NCI-H1105 treated with DMSO at 0.1 percent for 48 hours (cell line): ENCODE data around the gene SLC39A7.

Experiments used
- DNase-seq: peaks from one replicate; lab custom pipeline; 2025; lab: John Stamatoyannopoulos, UW

SLC39A7 gene

DNA sequence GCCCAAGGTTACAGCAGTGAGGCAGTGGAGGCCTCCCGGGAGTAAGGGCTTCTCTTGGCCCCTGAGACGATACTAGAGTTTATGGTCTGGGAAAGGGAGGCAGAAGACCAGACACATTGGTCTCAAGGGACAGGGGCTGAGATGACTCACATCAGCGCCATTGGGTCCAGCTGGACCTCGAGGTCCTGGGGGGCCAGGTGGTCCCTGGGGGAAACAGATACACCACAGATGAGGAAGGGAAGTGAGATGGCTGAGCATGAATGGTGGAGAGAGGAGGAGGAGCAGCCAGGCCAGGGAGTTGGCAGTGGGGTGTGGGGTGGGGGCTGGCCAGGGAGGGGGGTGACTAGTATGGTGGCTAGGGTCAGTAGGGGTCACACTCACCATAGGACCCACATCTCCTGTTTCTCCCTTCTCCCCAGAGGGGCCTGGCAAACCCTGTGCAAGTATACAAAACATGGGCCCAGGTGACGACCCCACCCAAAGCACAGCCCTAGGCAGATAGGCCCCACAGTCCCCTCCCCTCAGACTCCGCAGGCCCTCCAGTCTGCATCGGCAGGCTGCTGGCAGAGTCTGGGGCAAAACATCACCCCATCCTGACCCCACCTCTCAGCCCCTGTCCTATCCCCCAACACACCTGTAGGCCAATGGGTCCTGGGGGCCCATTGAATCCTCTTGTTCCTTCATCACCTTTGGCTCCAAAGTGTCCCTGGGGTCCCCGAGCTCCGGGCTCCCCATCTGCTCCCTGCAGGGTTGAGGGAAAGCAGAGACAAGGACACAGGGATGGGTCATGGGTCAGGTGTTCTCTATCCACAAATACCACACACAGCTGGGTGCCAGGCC lies 30.3 kb upstream of the SLC39A7 start:
- DNase-seq, result no peak

DNA sequence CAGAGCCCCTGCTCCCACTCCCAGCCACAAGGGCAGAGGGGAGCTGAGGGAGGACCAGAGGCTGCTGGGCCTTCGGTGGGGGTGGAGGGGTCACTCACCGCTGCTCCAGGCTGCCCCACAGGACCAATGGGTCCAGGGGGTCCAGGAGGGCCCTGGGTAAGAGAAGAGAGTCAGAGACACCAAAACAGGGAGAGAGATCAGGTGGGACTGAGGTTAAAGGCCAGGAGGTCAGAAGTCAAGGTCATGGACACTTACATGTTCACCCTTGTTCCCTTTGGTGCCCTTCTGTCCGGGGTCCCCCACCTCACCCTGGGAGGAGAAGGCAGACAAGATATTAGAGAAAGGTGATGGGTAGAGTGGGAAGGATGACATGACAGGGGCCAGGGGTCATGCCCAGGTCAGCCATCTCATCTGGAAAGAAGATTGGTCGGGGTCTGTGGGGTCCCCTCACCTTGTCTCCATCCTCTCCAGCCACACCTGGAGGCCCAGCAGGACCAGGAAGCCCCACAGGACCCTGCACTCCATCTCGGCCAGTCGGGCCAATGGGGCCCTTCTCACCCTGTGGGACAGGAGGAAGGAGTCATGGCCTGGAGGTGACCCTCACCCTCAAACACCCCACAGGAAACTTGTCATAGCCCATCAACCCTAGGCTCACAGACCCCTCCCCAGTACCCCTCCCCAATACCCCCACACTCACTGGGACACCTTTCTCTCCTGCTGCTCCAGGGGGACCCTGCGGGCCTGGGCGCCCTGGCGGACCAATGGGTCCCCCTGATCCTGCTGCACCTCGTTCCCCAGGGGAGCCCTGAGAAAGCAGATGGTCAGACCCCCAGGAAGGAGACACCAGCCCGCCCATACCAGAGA lies 29.4 kb upstream of the SLC39A7 start:
- DNase-seq, result no peak

DNA sequence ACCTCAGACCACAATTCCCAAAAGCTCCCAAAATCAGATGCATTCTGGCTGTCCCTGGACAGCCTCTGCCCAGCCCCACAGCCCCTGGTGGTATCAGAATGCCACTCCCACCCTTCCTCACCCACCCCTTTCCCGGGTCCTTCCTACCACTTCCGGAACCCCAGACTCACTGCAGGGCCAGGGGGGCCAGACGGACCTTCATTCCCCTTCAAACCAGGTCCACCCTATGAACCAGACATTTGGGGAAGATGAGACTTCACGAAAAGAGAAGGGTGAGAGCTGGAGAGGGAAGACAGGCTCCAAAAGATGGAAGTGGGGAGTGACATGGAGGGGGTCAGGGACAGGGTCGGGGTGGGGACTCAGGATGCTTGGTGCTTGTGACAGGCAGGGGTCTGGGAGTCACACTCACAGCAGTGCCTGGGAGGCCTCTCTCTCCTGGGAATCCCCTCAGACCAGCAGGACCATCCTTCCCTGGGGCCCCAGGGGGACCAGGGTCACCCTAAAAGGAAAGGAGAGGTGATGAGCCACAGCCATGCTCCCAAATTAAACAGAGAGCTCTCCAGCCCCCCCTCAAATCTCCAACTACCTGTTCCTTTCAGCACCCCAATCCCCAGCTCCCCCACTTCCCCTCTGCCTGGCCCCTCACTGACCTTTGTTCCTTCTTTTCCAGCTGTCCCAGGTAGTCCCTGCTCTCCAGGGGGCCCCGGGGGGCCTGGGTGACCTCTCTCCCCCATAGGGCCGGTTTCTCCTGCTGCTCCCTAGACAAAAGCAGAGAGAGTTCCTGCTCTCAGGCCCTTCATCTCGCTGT lies 28.6 kb upstream of the SLC39A7 start:
- no peak for DNase-seq

DNA sequence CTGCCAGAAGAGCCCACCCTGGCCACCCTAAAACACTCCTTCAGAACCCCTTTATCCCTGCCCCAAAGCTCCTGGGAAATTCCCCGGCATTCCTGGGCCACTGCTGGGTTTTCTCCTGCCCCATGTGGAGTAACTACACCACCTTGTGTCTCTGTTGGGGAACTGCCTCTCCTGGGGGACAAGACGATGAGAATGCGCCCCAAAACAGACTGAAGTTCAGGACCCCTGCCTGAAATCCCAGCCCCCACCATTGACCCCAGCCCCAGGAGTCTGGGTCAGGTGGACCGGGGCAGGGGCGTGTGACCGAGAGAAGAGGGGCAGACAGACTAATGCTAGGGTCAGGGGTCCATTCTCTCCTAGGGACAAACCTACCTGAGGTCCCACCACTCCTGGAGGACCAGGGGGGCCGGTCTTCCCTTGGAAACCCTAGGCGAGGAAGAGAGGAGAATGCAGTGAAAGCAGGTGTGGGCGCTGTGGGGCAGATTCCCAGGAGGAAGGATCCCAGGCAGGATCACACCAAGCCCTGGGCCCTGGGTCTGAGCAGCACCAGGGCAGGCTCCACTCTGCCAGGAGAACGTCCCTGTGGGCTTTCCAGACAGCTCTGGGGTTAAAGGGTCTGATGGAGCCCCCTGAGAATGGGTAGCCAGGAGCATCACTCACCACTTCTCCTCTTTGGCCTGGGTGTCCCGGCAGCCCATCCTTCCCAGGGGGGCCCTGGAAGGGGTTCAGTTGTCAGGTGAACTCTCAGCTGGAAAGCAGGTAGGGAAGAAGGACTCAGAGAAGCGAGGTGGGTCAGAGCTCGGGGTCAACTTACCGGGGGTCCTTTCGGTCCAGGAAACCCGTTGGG lies 27.8 kb upstream of the SLC39A7 start:
- no peak for DNase-seq

DNA sequence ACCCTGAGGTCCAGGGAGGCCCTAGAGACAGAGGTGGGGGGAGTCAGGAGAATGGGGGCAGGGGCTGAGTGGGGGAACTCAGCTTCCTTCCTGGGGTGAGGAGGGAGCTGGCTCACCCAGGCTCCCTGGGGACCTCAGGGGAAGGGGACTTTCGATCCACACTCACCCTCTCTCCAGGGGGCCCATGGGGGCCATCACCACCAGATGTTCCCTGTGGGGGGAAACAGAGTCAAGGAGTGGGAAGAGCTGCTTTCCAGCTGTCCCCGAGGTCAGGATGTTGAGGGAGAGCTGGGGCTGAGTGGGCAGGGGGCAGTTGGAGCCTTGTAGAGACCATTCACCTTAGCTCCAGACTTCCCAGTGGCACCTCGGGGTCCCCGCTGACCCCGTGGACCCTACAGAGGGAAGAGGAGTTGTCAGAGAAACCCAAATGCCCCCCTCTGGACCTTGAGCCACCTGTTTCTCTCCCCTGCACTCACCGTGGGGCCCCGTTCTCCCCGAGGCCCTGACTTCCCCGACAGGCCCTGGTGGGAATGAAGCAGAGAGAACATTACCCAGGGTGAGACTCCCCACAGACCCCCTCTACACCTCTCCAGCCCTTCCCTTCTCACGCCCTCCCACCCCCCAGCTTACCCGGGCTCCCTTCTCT lies 27.0 kb upstream of the SLC39A7 start:
- DNase-seq, result no peak

DNA sequence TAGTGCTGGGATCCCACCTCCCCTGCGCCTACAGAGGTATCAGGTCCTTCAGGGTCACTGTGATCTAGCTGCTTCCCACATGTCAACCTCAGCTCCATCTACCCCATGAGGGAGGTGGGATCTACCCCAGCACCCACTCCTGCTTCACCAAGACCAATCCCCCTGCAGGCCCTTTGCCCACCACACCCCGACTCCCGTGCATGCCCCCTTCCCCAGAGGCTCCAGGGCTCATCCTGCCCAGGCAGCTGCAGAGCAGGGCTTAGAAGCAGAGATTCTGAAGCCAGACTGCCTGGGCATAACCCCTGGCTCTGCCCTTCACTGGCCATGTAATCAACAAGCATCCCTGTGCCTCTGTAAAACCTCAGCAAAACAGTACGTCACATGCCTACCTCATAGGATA lies 25.9 kb upstream of the SLC39A7 start:
- DNase-seq, result no peak

DNA sequence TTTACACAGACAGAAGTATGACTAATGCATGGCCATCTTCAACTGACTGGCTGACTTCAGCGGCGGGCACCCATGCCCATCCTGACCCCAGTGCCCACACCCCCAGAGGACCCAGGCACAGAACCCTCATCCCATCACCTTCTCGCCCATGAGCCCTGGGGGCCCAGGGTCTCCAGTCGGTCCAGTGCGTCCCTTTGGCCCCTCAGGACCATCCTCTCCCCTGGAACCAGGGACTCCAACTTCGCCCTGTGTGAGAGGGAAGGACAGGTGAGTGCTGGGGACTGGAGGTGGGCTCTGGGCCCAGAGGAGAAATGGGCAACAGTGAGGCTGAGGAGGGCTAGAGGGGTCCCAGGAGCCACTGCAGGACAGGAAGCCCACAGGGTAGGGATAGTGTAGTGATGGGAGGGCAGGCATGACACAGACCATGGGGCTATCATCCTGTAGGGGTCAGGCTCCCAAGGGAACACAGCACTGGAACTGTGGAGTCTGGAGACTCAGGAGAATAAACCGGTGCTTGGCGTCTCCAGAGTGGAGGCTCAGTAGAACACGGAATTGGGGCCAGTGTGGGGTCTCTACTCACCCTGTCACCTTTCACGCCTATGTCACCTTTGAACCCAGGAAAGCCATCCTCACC lies 25.1 kb upstream of the SLC39A7 start:
- DNase-seq, result no peak

DNA sequence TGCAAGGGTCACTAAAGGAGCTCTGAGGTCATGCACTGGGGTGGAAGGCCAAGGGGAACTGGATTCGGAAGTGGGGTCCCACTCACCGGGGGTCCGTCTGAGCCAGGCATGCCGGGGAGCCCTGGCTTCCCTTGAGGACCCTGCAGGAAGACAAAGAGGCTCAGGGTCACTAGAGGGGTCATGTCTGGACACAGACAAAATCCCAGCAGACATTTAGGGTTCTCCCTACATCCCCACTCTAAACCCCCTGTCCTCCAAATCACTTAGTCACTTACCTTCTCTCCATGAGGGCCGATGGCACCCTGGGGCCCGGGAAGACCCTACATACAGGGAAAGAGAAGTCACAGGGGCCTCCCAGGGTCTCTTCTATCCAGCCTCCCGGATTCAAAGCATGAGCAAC lies 23.8 kb upstream of the SLC39A7 start:
- no peak for DNase-seq

DNA sequence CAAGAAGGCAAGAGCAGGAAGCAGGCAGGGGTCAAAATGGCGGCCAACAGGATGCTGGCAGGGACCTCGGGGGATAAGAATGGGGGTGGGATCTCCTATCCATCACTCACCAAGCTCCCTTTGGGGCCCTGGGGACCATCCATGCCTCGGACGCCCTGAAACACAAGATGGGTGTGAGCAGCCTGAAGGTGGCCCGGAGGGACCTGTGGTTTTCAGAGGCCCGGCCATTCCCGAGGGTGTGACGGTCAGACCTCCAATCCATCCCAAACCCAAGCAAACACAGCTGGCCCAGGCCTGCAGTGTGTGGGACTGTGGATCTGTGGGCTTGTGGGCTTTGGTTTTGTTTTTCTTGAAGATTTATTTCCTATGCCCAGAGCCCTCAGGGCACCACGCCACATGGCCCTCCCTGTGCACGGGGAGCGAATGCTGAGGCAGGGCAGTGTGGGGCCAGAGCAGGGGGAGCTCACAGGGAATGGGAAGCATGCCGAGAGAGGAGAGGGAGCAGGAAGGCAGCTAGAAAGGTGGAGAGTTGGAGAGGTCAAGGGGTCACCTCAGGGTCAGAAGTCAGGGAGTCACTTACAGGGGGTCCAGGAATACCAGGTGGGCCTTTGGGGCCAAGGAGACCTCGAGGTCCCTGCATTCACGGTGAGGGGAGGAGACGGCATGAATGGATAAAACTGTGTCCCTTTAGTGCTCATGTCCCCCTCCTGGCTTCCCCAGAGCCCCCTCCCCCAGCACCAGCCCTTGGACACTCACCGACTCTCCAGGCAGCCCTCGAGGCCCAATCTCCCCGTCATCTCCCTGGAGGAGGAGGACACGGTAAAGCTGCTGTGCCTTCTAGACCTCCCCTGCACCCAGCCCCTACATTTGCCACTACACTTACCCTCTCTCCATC lies 22.9 kb upstream of the SLC39A7 start:
- DNase-seq, result no peak

DNA sequence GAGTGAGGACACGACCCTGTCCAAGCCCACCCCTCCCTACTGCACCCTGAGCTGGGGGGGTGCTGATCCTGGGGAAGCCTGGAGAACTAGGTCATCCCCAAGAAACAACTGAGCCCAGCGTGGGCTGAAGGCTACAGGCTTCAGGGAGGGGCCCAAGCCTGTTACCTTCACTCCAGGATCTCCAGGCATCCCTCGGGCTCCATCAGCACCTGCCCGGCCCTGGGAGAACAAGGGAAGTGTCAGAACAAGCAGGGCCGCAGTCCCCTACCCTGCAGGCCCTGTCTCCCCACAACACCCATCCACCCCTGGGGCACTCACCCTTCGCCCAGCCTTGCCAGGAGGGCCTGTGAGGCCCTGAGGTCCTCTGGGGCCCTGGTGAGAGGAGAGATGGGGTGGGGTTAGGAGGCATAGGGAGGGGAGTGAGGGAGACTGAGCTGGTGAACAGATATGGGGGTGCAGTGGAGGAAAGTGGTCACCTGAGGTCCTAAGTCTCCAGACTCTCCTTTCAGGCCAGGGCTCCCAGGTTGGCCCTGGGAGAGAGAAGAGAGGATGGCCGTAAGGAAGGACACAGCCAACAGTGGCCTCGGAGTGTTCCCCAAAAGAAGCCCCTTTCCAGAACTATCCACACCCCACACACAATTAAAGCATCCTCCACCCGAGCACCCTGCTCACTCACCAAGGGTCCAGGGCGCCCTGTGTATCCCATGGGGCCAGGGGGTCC lies 21.8 kb upstream of the SLC39A7 start:
- no peak for DNase-seq

DNA sequence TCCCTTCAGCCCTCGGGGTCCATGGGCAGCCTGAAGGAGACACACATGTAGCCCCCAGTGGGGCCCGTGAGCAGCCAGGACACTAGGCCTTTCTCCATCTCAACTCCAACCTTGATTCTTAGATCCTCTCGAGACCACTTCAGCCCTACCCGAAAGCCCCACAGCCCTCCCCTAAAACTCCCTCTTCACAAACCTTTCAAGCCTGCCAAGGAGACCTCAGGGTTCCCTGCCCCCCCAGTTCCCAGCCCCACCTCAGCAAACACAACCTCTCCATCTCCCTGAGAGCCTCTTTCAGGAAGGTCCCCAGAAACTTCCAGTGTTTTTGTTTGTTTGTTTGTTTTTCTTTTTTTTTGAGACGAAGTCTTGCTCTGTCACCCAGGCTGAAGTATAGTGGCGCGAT lies 19.5 kb upstream of the SLC39A7 start:
- no peak for DNase-seq

DNA sequence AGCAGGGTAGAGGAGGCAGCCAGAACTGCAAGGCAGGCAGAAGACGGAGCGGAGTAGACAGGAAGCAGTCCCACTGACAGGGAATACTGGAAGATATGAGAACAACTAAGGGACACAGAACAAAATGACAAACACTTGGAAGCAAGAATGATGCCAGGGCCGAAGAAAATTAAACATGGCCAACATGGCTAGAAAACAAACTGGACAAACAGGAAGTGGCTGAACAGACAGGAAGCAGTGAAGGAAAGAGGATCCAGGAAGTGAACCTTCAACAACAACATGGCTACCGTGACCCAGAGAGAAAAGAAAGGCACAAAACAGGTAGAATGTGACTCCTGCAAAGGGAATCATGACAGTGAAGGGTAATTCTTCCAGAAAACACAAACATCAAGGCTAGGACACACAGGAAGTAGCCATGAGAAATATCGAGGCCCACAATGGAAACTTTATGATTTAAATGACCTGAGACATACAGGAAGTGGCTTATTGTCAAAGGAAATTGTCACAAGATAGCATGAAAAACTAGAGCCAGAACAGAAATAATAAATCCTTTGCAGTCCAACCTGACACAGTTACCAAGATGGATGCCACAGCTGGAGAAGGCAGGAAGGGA lies 17.5 kb upstream of the SLC39A7 start:
- DNase-seq, result no peak

DNA sequence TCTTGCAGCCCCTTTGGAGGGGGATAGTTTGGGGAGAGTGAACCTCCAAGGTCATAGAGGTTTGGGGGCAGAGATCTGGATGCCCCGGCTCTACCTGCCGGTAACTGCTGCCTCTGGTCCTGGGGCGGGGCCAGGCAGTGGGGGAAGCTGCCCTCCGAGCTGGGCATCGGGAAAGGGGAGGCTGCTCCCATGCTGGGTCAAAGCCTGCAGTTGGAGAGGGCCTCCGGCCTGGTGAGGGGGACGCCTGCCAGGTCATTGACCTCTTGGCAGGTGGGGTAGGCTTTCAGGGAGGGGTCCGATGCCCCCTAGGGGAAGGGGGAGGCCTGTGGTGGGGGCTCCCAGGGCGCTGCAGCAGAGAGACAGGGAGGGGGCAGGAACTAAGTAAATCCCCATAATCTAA lies 15.5 kb upstream of the SLC39A7 start:
- no peak for DNase-seq

DNA sequence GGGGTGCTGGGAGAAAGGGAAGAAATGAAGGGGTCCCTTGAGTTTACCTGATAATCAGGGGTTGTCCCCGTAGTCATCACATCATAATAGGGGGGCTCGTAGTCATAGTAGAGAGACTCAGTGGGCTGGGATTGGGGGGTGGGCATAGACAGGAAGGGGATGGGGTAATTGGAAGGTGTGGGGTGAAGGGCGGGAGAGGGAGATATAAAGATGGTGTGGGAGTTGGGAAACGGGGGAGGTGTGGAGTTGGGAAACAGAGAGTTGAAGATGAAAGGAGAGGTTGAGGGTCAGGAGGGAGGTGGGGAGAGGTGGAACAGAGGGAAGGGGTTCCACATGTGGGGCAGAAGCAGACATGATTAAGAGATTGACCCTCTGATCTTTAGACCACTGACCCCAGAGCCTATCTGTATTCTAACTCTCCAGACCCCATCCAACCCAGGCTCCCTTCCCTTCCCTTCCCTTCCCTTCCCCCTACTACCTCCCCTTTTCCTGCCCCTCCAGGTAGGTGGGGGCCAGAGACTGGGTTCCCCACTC lies 14.9 kb upstream of the SLC39A7 start:
- no peak for DNase-seq

DNA sequence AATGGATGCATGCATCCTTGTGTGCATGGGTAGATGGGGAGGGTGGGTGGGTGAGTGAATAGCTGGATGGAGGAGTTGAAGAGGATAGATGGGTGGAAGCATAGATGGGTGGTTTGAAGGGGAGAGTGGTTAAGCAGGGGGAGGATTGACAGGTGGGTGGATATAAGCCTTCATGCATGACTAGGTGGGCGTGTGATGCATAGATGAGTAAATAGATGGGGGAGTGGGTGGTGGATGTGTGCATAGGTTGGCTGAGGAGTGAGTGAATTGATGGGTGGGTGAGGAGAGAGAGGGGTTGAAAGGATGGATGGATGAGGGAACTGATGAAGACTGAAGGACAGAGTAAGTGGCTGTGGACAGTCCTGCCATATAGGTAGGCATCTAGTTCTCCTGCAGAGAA lies 12.9 kb upstream of the SLC39A7 start:
- no peak for DNase-seq

DNA sequence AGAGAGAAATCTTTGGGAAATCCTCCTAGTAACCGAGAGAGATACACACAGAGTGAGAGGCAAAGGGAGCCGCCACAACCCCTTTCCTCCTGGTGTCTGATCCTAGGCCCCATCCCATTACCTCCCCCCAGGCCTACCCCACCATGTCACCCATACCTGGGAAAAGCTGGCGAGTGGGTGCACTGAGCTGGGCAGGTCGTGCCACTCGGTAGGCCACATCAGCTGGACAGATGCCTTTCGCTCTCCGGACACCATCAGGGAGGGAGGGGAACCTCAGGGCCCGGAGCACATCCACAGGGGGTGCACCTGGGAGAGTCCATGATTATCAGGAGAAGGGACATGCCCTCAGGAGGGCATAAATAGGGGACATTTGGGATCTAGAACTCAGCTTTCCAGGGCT lies 11.5 kb upstream of the SLC39A7 start:
- DNase-seq, result no peak

DNA sequence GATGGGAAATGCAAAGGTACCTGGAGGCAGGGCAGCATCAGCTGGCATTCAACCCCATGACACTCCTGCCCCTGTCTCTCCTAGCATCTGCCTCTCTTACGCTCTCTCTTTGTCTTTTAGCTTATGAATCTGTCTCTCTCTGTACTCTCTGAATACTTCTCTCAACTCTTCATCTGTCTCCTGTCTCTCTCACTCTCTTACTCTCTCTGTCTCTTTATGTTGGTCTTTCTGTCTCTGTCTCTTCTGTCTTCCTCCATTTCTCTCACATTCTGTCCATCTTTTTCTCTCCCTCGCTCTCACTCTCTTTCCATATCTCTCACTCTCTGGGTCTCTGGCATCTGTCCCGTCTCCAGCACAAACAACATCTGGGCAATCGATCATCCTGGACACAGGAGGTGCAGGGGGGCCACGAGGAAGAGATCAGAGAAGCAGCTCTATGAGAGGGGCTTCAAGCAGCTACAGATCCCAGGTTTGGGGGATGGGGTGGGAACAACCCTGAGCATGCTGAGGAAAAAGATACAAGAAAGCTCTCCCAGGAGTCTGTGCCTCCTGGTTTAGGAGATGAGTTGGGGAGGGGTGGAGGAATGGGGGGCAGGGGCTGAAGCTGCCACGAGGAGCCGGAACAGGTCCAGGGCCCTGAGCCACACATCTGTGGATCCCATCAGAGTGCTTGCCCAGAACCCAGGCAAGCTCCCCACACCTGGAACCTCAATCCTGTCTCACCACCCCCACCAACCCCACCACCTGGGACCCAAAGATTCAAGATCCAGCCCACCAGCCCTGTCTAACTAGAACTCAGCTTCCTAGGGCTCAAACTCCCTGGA lies 10.8 kb upstream of the SLC39A7 start:
- no peak for DNase-seq
